Right ventricle myocardium inferior (tissue), 1 donor: ENCODE results near the gene GTPBP1. TPM values are rescaled to one million over a fixed set of nuclear protein-coding genes. Genes with fewer than 3 reads are reported as not detected.
A peak's percentile ranks its signal among the peaks of the same experiment; 100 is the strongest.

Experiments
- ATAC-seq: fragments of 200-7000 bp; cut with Tn5 transposase; one replicate; pipeline ENCODE4 v1.9.1; 2020; ENCODE audit warnings: mild to moderate bottlenecking, moderate library complexity
- DNase-seq: peaks from one replicate; pipeline ENCODE4 v3.0.0; 2021; ENCODE audit errors: missing footprints
- intact Hi-C: fragments of 100-400 bp; cut with DNase I; formaldehyde crosslinking; loops from one replicate; pipeline ENCODE4 v1.11.0; 2022
- total RNA-seq: library from RNA; stranded (reverse); fragmentation: NEBNext Ultra II Directional; extraction: Animal tissue kit (Norgen Biotek cat#: 25700); gene quantifications from one replicate; pipeline ENCODE4 v1.2.1, GENCODE V29; 2021
- donor health status: DM: no; HTN: yes; CAD: no; lungs with severe emphysema.

The GTPBP1 gene
- total RNA-seq, 1 donor from 2014 or later = 26.8 TPM

DNA sequence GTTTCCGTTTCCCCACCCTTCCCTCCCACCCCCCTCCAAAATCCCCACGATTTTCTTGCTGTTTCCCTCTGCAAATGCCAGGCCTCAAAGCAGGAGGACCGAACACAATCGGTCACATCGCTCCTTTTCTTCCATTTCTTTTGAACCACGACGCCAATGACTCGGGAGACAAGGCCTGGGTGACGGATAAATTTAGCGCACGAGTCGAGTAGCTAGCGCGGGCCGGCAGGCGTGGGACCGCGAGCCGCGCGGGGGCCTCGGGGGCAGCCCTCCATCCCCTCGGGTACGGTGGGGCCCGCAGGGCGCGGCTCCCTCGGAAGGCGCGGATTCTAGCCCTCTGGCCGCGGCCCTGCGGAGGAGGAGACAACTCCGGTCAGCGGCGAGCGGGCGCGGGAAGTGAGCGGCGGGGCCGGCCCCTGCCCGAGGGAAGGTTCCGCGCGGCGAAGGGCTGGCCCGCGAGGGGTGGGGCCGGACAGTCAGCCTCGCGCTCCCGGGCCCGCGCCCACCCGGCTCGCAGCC, 5.4 kb upstream of the GTPBP1 start:
- ATAC-seq (peak; percentile 38), DNase-seq (peak; percentile 91)
- intact Hi-C loops = no loop called here

DNA sequence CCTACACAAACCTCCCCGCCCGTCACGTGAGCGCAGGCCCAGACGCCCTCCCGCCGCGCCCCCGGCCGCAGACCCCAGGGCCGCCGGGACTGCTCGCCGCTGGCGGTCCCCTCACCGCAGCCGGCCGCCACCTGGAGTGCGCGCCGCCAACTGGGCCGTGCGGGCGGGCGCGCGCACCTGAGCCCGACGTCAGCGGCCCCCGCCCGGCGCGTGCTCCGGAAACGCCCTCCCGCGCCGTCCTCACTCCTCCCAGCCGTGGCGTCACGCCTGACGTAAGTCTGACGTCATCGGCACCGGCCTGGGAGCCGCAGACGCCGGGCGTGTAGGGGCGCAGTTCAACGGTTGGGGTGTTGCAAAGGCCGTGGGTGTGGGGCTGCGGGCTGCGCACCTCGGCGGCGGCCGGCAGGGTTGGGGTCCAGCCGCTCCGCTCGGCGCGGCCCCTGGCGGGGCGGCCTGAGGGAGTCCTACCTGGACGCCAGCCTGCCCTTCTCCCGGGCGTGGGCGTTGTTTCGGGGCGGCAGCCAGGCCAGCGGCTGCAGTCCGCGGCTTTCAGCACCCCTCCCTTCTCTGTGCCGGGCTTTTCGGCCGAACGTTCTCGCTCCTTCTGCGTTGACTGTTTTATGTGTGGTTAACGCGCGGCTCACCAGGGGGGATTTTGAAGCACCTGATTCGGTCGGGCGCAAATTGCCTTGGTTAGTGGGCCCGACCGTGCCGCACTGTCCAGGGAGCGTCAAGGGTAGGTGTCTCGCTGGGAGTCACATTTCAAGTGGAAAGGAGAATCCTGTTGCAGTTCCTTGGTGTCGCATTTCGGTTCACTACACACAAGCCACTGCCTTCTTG, 4.7 kb upstream of the GTPBP1 start, which contains the start of gene JOSD1:
TSS of gene JOSD1 (minus strand) at position 155 of the 840 bp plus-strand sequence. CDS start 956 bp downstream, outside the sequence.
- DNase-seq = peak; percentile 98
- peak; percentile 55 for ATAC-seq
- intact Hi-C loops = no loop called here

DNA sequence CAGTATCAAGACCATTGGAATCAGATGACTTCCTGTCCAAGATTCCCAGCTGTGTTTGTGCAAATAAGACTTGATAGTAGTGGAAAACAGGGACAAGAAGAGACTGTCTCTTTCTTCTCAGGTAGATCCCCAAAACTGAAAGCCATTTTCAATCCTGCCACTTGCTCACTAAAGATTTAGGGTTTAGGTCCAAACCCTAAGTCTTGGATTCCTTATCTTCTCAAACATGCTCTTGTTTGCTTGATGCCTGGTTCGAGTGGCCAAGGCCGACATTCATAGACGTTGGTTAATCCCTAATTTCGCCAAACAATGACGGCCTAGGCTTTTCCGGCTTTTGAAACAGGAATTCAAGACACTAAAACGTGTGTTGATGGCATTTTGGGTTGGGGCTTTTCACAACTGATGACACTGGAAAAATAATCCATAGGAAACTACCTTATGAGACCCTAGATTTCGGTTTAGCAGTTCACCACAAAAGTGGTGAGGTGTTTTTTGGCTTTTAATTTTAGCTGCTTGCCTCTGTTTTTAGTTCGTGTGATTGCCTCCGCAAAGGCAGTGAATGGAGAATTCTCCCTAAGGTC, 1.0 kb upstream of the GTPBP1 start:
- DNase-seq = no peak
- ATAC-seq = no peak
- intact Hi-C loops = no loop called here

DNA sequence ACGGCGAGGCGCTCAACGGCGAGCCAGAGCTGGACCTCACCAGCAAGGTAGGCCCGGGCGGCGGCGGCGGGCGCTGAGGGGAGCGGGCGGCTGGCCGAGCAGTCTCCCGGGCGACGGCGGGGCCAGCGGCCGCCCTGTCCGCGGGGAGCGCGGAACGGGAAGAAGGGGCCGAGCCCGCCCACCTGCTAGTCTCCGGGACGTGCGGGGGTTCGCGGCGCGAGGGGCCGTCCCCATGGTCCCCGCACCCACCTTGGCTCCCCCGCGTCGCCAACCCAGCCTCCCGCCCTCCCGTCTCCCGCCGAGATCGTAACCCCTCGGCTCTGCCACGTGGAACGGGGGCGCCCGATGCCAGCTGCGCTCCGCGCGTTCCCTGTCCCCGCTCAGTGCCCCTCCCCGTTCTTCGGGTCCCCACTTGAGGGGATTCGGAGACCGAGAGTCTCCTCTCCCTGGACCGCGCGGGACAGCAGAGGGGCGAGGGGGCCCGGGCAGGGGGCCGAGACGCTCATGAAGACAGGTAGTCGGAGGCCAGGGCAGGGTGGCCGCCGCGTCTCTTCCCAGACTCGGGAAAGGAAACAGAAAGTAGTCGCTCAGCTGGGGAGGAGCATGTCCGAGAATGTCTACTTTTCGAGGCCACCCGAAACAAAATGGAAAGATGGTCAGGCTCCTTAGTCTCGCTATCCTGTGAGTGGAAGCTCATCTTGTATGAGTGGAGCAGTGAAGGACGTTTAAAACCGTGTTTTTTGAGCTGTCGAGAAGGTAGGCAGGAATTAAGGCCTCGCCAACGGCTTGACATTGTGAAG, 557 bp downstream of the GTPBP1 start:
- intact Hi-C loops = loop anchor here (2.0 kb wide), 1 partner anchor 48 kb away; the partner anchor contains the start of gene SUN2
- ATAC-seq = peak; percentile 8

DNA sequence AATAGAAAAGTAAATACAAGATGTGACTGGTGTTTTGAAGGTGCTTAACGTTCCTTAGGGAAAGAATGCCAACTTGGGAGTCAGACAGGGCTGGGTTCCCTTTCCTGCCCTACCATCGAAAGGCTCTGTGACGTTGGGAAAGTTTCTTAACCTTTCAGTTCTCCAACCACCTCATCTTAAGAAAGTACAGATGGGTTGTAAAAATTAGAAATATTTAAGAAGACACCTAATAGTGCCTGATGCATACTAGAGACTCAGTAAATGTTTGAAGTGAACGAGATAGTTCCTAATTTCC, 1.1 kb downstream of the GTPBP1 start:
- intact Hi-C loops = loop anchor here (2.0 kb wide), 1 partner anchor 48 kb away; the partner anchor contains the start of gene SUN2
- ATAC-seq (no peak), DNase-seq (no peak)

More for the DNA sequence above, 557 bp downstream of the GTPBP1 start:
- peak; percentile 76 for DNase-seq

DNA sequence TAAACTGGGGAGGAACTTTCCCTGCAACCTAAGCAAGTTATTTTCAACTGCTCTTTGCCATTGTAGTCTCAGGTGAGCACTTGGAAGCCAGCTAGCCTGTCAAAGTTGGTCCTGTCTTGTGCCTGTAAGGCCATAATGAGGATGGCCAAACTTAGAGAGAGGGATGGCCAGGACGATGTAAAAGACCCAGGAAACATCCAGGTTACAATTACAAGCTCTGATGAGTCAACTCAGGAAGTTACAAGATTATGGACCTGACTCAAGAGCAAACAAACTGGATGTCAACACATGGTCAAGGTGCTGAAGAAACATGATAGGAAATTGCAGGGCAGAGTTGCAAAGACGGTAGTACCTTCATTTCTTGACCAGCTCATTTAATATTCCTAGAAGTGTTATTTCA, 1.6 kb downstream of the GTPBP1 start:
- intact Hi-C loops = loop anchor here (2.0 kb wide), 1 partner anchor 47 kb away; the partner anchor contains the start of gene SUN2
- no peak for ATAC-seq
- no peak for DNase-seq

DNA sequence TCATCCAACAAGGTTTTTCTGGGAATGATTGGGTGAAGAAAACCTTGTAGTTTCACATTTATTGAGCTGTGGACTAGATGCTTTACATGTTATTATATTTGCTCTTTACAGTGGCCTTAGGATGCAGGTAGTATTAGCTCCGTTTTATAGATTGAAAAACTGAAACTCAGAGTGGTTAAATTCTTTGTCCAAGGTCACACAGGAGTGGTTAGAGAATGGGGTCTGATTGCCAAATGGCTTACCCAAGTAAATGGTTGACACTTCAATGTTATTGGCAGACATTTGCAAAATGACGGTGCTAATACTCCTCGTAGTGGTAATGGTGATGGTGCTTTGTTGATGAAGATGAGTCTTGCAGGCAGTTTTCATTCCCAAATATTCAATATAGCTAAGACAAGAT, 2.2 kb downstream of the GTPBP1 start:
- no peak for ATAC-seq
- no peak for DNase-seq
- intact Hi-C loops = loop anchor here (2.0 kb wide), 1 partner anchor 47 kb away; the partner anchor contains the start of gene SUN2

DNA sequence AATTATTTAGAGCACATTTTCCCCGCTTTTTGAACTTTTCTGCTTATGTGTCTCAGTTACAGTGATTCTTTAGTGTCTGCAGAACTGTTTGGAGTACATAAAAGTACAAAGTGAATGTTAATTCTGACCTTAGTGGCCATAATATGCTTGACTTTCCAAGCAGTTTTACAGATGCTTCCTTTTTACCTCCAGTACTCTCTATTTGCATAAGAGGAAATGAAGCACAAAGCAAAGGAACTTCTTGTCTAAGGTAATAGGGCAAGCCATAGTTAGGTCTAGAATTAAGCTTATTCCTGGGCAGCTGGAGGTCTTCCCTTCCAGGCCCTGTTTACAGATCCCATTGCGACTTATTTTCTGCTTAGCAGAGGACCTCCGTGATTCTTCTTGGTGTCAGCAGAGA, 3.6 kb downstream of the GTPBP1 start:
- ATAC-seq = no peak
- no peak for DNase-seq
- intact Hi-C loops = no loop called here

DNA sequence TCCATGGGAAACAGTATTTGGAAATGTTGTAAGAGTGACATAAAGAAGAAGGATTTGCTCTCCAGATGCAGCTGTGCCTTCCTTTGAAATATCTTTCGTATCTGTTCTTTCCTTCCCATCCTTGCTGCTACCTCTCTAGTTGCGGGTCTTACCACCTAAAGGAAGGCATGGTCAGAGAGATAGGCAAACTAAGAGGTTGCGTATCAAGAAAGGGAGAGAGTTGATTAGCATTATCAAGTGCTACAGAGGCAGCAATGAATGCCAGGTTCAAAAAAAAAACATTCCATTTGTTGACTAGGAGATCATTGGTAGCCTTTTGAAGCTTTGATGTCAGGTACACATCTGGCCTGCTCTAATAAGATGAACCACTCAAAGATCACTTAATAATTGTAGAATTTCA, 4.6 kb downstream of the GTPBP1 start:
- ATAC-seq (no peak), DNase-seq (no peak)
- intact Hi-C loops = no loop called here

DNA sequence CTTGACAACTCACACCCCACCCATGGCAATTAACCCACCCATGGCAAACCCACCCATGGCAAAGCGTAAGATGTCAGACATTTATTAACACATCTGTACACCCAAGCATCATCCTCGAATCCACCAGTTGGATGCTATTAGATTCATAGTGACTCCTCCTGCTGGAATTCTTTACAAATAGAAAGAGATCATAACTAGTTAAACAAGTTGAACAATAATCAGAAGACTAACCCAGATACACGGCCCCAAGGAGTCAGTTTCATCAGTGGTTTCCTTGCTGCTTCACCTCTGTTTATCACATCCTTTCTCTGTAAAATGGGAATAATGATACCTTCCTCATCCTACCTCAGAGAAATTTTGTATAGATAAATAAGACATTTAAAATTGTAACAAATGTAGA, 5.1 kb downstream of the GTPBP1 start:
- DNase-seq (no peak), ATAC-seq (no peak)
- intact Hi-C loops = no loop called here

DNA sequence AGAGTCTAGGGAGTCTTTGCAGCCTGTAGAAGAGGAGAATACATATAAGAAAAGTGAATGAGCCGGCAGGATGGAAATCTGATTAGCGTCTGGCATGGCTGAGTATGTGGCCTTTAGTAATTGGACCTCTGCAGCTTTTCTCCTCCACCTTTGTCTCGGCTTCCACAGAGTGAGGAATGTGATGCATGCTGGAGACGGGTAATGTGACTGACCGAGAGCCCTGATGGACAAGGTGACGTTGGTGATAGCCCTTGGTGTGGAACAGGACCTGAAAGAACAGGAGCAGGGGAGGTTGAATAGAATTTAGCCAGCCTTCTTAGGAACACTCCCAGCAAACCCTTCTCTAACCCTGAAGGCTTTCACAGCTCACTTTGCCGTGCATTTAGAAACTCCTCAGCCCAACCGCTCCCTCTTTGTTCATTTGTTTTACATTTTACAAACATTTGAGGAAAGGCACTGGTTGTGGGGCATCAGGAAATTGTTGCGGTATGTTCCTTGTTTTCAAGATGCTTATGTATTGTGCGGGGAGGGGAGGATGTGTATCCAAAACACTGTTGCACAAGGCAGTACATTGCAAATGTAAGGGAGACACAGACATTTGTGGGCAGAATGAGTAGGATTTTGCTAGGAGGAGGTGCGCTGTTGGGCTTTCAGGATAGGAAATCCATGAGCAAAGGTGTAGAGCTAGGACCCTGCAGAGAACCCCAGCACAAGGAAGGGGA, 6.9 kb downstream of the GTPBP1 start:
- intact Hi-C loops = no loop called here
- DNase-seq = no peak
- no peak for ATAC-seq

DNA sequence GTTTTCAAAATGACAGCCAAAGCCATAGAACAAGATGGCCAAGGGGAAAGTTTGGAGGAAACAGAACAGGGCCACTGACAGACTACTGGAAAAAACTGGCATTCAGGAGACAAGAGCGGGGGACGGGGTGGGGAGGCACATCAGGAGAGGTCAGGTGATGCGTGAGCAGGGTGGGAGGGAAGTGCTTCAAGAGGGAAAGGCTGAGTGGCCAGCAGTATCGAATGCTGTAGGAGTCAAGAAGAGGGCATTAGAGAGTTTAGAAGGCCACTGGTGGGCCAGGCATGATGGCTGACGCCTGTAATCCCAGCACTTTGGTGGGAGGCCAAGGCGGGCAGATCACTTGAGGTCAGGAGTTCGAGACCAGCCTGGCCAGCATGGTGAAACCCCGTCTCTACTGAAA, 8.2 kb downstream of the GTPBP1 start:
- DNase-seq (no peak), ATAC-seq (no peak)
- intact Hi-C loops = no loop called here

DNA sequence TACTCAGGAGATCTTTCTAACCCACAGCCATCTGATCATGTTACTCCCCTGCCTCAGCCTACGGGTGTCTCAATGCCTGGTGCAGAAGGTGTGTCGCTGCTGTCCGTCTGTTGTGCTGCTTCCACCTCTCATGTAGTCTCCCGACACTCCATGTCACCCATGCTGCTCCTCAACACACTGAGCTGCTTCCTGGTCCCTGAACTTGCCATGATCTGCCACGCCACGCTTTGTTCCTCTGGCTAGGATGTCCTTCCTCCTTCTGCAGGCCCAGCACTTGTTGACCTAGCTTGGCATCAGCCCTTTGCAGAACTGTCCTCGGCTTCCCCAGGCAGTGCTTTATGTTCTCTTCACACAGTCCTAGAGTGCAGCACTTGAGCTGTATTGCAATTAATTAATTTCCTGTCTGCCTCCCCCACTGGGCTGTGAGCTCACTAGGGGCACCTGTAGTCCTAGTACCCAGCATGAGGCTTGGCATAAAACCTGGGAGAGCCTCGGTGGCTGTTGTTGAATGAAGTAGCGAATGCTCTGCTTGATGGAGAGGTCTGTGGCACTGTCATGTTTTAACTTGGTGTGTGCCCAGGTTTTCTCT, 9.5 kb downstream of the GTPBP1 start:
- ATAC-seq (peak; percentile 49), DNase-seq (no peak)
- intact Hi-C loops = no loop called here

DNA sequence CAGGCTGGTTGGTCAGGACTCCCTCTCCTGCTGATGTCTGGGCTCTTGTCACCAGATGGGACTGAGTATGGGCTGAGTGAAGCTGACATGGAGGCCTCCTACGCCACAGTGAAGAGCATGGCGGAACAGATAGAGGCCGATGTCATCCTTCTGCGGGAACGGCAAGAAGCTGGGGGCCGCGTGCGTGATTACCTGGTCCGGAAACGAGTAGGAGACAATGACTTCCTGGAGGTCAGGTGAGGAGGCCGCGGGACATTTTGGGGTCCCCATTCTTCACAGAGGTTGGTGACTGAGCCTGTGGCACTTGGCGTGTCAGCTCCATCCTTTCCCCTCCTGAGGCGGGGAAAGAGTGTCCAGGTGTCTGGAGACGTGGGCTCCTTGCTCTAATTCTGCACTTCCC, 10.1 kb downstream of the GTPBP1 start:
- no peak for DNase-seq
- no peak for ATAC-seq
- intact Hi-C loops = no loop called here

DNA sequence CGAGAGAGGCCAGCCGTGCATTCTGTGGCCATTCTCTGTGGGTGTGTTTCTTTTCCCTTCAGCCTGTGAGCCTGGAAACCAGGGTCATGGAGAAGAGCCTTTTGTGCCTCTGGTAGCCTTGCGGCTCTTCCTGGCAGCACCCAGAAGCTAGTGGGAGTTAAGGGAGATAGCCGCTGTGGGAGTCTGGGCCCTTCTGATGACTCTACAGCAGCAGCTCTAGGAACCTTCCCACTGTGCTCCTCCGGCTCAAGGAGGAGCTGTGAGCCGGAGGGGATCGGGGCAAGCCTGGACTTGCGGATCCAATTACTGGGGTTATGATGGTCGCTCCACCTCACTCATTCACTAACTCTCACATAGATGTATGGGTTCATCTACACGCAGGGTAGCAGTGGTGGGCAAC, 10.5 kb downstream of the GTPBP1 start:
- DNase-seq (no peak), ATAC-seq (no peak)
- intact Hi-C loops = no loop called here

DNA sequence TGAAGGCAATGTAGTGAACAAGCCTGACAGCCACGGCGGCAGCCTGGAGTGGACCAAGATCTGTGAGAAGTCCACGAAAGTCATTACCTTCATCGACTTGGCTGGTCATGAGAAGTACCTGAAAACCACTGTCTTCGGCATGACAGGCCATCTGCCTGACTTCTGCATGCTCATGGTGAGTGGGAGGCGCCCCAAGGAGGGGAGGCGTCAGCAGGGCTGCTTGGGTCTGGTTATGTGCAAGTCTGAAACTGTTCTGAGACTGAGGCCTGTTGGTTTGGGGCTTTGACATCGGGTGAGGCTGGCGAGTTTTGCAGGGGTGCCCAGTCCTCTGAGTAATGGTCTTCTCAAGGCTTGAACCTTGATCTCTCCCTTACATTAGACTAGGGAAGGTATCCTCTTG, 11.1 kb downstream of the GTPBP1 start:
- intact Hi-C loops = no loop called here
- ATAC-seq (no peak), DNase-seq (no peak)

DNA sequence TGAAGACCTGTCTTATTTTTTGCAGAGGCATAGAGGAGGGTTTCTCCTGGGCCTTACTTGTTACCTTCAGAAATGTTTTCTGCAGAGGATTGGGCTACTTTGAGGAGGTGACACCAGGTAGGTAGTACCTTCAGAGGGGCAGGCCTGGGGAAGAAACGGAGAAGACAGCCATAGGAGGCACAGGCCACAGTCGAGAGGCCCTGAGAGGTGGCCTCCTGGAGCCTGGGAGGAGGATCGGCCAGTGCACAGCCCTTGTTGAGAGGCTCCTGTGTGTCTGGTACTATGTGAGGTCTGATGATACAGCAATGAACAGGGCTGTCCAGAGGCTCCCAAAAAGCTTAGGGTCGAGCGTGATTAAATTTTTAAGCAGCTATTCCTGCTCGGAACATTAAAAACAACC, 11.5 kb downstream of the GTPBP1 start:
- intact Hi-C loops = no loop called here
- DNase-seq (no peak), ATAC-seq (no peak)

DNA sequence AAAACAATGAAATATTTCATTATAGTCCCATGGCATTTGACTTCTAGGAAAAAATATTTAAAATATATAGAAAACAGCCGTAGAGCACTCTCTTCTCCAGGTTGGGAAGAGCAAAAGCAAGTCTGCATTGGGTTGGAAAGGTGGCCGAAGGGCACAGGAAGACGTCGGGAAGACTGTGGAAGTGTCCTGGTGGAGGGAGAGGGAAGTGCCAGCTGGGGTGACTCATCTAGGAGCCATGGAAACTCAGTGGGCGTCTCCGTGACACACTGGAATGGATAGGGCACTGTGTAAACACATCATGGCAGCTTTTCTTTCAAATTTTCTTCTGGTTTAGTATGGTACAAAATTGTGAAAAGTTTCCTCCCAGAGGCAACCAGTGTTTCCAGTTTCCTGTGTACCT, 12.7 kb downstream of the GTPBP1 start:
- intact Hi-C loops = no loop called here
- peak; percentile 68 for ATAC-seq
- DNase-seq = no peak
